Mucosa of stomach (tissue), 1 donor: ENCODE measurements around the gene RPS21.

Source experiments
- H3K27me3 ChIP-seq: one replicate; pipeline ENCODE4 v1.7.0; 2013; ENCODE audit warnings: mild to moderate bottlenecking, low read length; ENCODE audit not compliant: control insufficient read depth, insufficient read depth
- H3K36me3 ChIP-seq: one replicate; pipeline ENCODE4 v1.7.0; 2013; ENCODE audit warnings: low read length; ENCODE audit not compliant: control insufficient read depth, insufficient read depth
- H3K4me1 ChIP-seq: one replicate; pipeline ENCODE4 v1.7.0; 2013; ENCODE audit warnings: mild to moderate bottlenecking, low read length; ENCODE audit not compliant: control insufficient read depth, insufficient read depth
- H3K4me3 ChIP-seq: one replicate; pipeline ENCODE4 v1.7.0; 2013; ENCODE audit warnings: low read length
- H3K9ac ChIP-seq: one replicate; pipeline ENCODE4 v1.7.0; 2013; ENCODE audit warnings: mild to moderate bottlenecking, low read length, moderate library complexity
- H3K9me3 ChIP-seq: one replicate; pipeline ENCODE4 v1.7.0; 2013; ENCODE audit warnings: mild to moderate bottlenecking, low read length, moderate library complexity; ENCODE audit not compliant: control insufficient read depth
- donor health status: Pancreatic carcinoma.

The RPS21 gene

DNA sequence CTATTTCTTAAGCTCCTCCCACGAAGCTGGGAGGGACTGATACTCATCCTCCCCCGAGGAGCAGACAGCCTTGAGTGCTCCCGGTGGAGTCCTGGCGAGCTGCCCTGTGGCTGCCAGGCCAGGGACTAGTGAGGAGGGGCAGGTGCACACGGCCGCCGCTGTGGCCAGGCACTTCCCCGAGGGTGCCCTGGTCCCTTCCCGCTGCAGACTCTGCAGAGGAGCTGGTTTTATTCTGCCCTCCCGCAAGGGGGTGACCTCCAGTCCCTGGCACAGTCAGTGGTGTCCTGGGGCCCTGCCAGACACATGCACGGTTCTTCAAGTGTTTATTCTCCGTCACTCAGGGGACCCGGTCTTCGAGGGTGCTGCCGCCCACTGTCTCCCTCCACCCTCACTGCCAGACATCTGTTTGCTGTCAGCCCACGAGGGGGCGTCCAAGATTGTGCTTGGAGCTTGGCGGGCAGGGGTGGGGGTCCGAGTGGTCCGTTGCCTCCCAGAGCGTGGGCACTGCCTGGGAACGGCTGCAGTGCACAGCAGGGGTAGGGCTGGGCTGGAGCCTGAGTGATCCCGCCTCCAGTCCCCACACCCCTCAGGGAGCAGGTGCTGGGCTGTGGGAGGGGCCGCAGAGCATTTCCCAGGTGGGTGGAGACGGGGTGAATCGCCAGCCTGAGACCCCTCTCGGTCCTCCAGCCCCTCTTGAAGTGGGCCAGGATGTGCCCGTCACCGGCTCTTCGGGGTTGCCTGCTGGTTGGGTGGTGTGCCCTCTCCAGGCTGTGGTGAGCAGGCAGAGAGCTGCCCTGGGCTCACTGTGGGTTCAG is 23.2 kb downstream of the RPS21 start:
- H3K4me3 ChIP-seq, result no peak overlapping the region
- H3K27me3 ChIP-seq, result peaks cover 2% of the 10 kb centered on the region
- H3K36me3 ChIP-seq, result no peaks in the 10 kb centered on the region
- H3K4me1 ChIP-seq, result peaks cover 82% of the 10 kb centered on the region
- no peak overlapping the region for H3K9ac ChIP-seq
- no peaks in the 10 kb centered on the region for H3K9me3 ChIP-seq

DNA sequence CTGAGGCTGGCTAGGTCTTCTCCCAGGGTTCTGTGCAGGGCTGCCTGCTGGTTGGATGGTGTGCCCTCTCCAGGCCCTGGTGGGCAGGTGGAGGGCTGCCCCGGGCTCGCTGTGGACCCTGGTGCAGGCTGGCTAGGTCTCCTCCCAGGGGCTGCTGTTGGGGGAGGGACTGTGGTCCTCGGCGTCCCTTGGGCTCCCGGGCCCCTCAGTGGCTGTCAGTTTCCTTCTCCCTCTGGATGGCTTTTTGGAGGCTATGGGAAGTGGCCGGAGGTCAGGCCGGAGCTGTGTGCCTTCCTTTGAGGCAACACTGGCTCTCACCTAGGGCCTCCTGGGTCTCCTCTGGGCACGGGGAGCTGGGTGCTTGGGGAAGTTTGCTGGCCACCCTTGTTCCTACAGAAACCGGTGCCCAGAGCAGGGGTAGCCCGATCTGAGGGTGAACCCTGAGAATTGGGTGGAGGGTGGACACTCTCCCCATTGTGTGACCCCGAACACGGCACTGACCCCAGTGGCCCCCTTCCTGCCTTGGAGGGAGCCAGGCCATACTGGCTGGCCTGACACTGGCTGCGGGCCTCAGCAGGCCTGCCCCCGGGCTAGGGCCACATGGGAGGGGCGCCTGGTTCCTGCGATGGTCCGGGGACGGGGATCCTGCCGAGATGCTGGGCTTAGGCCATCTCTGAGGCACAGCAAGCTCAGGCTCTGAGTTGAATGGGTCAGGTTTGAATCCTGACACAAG is 24.0 kb downstream of the RPS21 start:
- Histone ChIP-seq H3K4me3 (no peak overlapping the region), H3K9ac (no peak overlapping the region), H3K9me3 (no peaks in the 10 kb centered on the region), H3K4me1 (peaks cover 76% of the 10 kb centered on the region), H3K36me3 (no peaks in the 10 kb centered on the region), H3K27me3 (peaks cover 2% of the 10 kb centered on the region)

- no peaks in the 10 kb centered on the region for H3K9me3 ChIP-seq
- H3K27me3 ChIP-seq, result peaks cover 2% of the 10 kb centered on the region
- H3K4me1 ChIP-seq, result peaks cover 68% of the 10 kb centered on the region
- H3K4me3 ChIP-seq, result no peak overlapping the region
- H3K36me3 ChIP-seq, result no peaks in the 10 kb centered on the region
- H3K9ac ChIP-seq, result no peak overlapping the region
These were observed 24.7 kb downstream of the RPS21 start for GRCh38 chr20:62411479-62412193.

DNA sequence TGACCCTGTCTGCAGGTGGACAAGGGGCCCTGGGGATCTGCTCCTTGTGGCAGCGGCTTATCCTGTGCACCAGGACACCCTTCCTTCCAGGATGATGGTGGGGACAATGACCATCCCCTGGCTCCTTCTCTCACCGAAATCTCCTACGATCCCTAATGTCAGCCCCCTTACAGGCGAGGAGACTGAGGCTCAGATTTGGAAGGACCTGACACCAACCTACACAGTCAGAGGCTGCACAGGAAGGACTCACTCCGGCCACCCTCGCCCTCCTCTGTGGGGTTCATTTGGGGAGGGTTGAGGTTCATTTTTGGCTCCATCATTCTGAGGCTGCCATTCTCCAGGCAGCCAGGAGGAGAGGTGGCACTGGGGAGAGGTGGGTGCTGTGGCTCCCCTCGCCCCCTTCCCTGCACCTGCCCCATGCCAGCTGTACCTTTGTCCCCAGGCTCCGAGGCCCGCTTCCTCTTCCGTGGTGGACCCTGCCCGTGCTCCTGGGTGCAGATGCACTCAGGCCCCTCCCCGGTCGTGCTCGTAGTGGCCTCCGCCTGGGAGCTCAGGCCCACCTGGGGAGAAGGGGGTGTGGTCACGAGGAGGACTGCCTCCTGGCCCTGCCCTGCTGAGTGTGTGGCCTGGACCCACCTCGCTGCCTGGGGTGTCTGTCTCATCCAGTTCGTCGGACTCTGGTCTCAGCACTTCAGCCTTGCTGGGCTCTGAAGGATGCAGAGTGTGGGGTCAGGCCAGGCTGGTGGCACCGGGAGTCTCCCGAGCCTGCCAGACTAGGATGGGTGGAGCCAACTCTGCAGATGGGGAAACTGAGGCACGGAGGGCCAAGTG is 25.5 kb downstream of the RPS21 start:
- H3K9ac ChIP-seq, result no peak overlapping the region
- peaks cover 2% of the 10 kb centered on the region for H3K27me3 ChIP-seq
- no peak overlapping the region for H3K4me3 ChIP-seq
- H3K36me3 ChIP-seq, result no peaks in the 10 kb centered on the region
- peaks cover 66% of the 10 kb centered on the region for H3K4me1 ChIP-seq
- no peaks in the 10 kb centered on the region for H3K9me3 ChIP-seq

- H3K36me3 ChIP-seq, result no peaks in the 10 kb centered on the region
- H3K4me3 ChIP-seq, result no peak overlapping the region
- H3K27me3 ChIP-seq, result peaks cover 2% of the 10 kb centered on the region
- H3K9ac ChIP-seq, result no peak overlapping the region
- H3K4me1 ChIP-seq, result peaks cover 60% of the 10 kb centered on the region
- no peaks in the 10 kb centered on the region for H3K9me3 ChIP-seq
These were observed 26.2 kb downstream of the RPS21 start for GRCh38 chr20:62413025-62413570.

- Histone ChIP-seq H3K36me3 (no peaks in the 10 kb centered on the region), H3K4me1 (peaks cover 55% of the 10 kb centered on the region), H3K9ac (no peak overlapping the region), H3K9me3 (no peaks in the 10 kb centered on the region), H3K4me3 (no peak overlapping the region), H3K27me3 (peaks cover 2% of the 10 kb centered on the region)
These were observed 27.1 kb downstream of the RPS21 start for GRCh38 chr20:62413896-62414481.

- no peak overlapping the region for H3K9ac ChIP-seq
- H3K4me1 ChIP-seq, result peaks cover 40% of the 10 kb centered on the region
- no peak overlapping the region for H3K4me3 ChIP-seq
- H3K36me3 ChIP-seq, result no peaks in the 10 kb centered on the region
- H3K9me3 ChIP-seq, result no peaks in the 10 kb centered on the region
- peaks cover 2% of the 10 kb centered on the region for H3K27me3 ChIP-seq
These were observed 28.6 kb downstream of the RPS21 start for GRCh38 chr20:62415354-62416111.

DNA sequence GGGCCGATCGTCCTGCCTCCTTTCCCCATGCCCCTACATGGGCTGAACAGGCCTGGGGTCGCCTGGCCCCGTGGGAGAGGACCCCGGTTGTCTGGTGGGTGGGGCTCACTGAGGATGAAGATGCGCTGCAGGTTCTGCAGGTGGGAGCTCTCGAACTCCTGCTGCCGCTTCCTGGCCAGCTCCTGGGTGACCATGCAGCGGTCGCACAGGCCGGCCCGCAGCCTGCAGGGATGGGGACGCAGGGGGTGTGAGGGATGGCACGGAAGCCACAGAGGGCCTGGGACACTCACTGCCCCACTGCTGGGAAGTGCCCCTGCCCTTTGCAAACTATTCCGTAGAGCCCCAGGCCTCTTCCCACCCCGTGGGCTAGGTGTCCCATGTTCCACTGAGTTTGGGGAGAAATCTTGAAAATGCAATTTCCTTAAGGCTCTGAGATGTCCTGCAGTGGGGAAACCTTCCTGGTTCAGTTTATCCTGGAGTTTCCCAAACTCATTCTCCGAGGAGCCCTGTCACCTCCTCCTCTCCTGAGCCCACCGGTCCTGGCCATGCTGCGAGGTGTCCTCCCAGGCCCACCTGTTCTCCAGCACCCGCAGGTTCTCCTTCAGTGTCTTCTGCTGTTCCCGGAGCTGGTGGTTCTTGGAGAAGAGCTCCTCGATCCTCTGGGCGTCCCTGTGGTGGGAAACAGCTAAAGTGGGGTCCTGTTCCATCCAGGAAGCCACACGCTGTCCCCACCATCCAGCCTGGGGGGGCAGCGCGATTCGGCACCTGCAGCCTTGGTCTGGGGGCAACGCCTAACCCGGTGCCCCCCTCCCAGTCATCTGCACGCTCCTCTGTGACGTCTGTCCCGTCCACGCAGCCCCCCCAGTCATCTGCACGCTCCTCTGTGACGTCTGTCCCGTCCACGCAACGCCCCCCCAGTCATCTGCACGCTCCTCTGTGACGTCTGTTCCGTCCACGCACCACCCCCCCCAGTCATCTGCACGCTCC is 30.0 kb downstream of the RPS21 start:
- Histone ChIP-seq H3K4me1 (peaks cover 26% of the 10 kb centered on the region), H3K9ac (no peak overlapping the region), H3K9me3 (no peaks in the 10 kb centered on the region), H3K27me3 (no peaks in the 10 kb centered on the region), H3K36me3 (no peaks in the 10 kb centered on the region), H3K4me3 (no peak overlapping the region)

DNA sequence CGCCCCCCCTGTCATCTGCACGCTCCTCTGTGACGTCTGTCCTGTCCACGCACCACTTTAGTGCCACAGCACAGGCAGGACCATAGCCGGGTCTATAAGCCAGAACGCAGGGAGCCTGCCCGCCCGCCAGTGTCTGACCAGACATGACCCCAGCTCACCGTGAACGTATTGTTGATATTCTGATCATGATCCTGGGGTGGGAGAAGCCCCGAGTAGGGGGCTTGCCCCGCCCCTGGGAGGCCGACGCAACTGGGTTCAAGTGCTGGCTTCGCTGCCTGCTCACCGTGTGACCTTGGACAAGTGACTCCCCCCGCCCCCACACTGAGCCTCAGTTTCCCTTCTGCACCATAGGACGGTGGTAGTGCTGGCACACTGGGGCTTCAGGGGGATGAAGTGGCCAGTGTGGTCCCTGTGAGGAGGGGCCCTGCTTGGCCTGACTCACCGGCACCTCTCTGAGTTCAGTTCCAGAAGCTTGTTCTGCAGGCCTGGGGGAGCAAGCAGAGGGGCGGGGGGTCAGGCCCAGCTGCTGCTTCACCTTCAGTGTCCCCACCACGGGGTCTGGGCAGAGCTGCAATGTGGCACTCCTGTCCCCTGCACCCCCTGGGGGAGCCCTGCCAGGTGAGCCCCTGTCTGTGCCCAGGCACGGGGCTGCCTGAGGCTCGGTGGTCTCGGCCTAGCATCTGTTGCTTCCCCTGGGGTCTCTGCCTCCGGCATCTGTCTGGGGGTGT is 31.2 kb downstream of the RPS21 start:
- Histone ChIP-seq H3K9ac (no peak overlapping the region), H3K27me3 (peaks cover 1% of the 10 kb centered on the region), H3K4me3 (no peak overlapping the region), H3K9me3 (no peaks in the 10 kb centered on the region), H3K36me3 (no peaks in the 10 kb centered on the region), H3K4me1 (peaks cover 14% of the 10 kb centered on the region)
